ENCODE data around the gene CBLL1. TPM values are rescaled to one million over a fixed set of nuclear protein-coding genes. Genes with fewer than 3 reads are reported as not detected.

Gene CBLL1
- polyA plus RNA-seq, 1 of the 3 experiments (the other 2 are of a cell fraction): 28.8 TPM

GRCh38 chr7:107778283-107778682 is 34.3 kb downstream of the CBLL1 start (continued):
- TF ChIP-seq REST (IDR thresholded peaks at IDR 0.05; ENCODE audit: low read depth, low read length): no peak
- TF ChIP-seq PBX3 (IDR thresholded peaks at IDR 0.05): no peak
- no peak for TF ChIP-seq FOXJ3 (CRISPR knock-in tag; IDR thresholded peaks at IDR 0.05)
- TF ChIP-seq TEAD4 (IDR thresholded peaks at IDR 0.05; ENCODE audit: borderline replicate concordance, insufficient read depth): no peak

GRCh38 chr7:107779647-107780099 is 35.7 kb downstream of the CBLL1 start:
- no peaks in the 10 kb centered on the region for H3F3A ChIP-seq (replicated peaks; ENCODE audit: insufficient read depth)
- H3K4me3 ChIP-seq (ENCODE audit: low read depth in 2 of 2, low read length in 1 of 2): no peak overlapping the region
- no peaks in the 10 kb centered on the region; a peak in 1 of 4 replicates for H3K4me1 ChIP-seq (ENCODE audit: control insufficient read depth in 1 of 2, insufficient read depth in 2 of 2, low read depth in 1 of 2, low read length in 1 of 2)
- no peak overlapping the region for H2AFZ ChIP-seq (ENCODE audit: low read depth)
- H3K4me2 ChIP-seq: no peak overlapping the region
- H4K20me1 ChIP-seq (ENCODE audit: insufficient read depth): no peaks in the 10 kb centered on the region
- no peak overlapping the region for H3K27ac ChIP-seq (ENCODE audit: low read depth in 2 of 2, low read length in 1 of 2)
- H3K79me2 ChIP-seq (ENCODE audit: insufficient read depth): no peaks in the 10 kb centered on the region
- POLR2A ChIA-PET: no interaction called here
- no peak for TF ChIP-seq MAX (IDR thresholded peaks at IDR 0.05; ENCODE audit: low read depth)
- no peak for TF ChIP-seq REST (IDR thresholded peaks at IDR 0.05; ENCODE audit: low read depth, low read length)
- no peak for TF ChIP-seq TCF12 (IDR thresholded peaks at IDR 0.05)
- TF ChIP-seq FOXM1 (IDR thresholded peaks at IDR 0.05; ENCODE audit: low read depth): no peak
- TF ChIP-seq ELF1 (IDR thresholded peaks at IDR 0.05): no peak
- no peak for TF ChIP-seq PBX3 (IDR thresholded peaks at IDR 0.05)
- TF ChIP-seq USF2 (IDR thresholded peaks at IDR 0.05; ENCODE audit: borderline replicate concordance, low read depth, low read length): no peak
- no peaks in the 10 kb centered on the region for H3K9me3 ChIP-seq
- WGBS (ENCODE audit: low lambda C conversion rate): 78% methylated on average over 6 of the region's 6 CpGs
- H3K9ac ChIP-seq: no peak overlapping the region
- H3K27me3 ChIP-seq (ENCODE audit: insufficient read depth): peaks cover 6% of the 10 kb centered on the region; the same call in 1 of the 2 replicates
- DNase-seq: no peak
- CTCF ChIA-PET: interaction anchor here (0.6 to 0.7 kb wide), 2 partner anchors 36 to 95 kb away, joined by 3 read pairs; partner anchors contain the start of gene CBLL1
- no peaks in the 10 kb centered on the region for H3K9me2 ChIP-seq
- H3K36me3 ChIP-seq (replicated peaks in 1 of 2; ENCODE audit: control insufficient read depth in 1 of 2, insufficient read depth in 2 of 2, low read length in 1 of 2): no peaks in the 10 kb centered on the region

Data from SK-N-SH (cell line).